Myocyte (in vitro differentiated cells): ENCODE measurements around the gene TMEM203. TPM values are rescaled to one million over a fixed set of nuclear protein-coding genes. Genes with fewer than 3 reads are reported as not detected.

Experiments
- DNase-seq: peaks from one replicate; pipeline ENCODE4 v3.0.0-alpha.2; 2012; ENCODE audit warnings: low read depth
- total RNA-seq: library from RNA; depleted of rRNA; stranded (reverse); fragments of >200 nt; gene quantifications from 2 replicates; pipeline ENCODE4 v1.2.3, GENCODE V29; 2014

The TMEM203 gene
- total RNA-seq, 1 donor from 2014 or later: 48.4 TPM

DNA sequence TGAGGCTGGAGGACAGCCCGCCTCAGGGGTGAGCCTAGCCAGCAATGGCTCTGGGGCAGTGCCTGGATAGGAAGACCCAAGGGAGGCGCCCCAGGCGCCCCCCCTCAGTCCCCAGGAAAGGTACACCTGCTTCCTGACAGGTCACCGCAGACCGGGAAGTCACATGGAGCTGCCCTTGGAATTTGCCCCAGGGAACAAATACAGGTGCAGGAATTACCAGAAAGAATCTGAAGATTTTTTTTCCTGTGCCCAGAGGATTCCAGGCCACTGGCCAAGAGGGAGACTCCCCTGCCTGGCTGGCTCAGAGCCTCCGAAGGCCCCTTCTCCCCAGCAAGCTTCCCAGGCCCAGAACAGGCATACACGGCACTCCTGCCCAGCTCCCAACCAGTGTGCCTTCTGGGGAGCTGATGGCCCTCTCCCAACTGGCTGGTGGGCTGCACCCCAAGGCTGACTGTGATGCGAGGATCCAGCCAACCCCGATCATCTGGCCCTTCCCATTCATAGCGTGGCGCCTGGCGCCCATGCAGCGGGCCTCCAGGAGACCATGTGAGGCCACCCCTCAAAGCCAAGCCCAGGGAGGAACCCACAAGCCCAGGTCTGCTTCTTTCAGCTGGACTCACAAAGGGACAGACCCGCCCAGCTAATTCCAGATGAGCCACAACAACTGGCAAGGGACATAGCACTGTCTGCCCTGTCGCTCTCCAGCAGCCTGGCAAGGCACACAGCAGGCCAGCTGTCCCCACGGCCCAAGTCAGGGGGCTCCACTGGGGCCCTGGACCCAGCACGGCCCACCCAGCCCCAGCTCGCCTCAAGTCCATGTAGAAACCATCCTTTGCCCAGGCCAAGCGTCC, 7.2 kb downstream of the TMEM203 start:
- peak; percentile 23 for DNase-seq

DNA sequence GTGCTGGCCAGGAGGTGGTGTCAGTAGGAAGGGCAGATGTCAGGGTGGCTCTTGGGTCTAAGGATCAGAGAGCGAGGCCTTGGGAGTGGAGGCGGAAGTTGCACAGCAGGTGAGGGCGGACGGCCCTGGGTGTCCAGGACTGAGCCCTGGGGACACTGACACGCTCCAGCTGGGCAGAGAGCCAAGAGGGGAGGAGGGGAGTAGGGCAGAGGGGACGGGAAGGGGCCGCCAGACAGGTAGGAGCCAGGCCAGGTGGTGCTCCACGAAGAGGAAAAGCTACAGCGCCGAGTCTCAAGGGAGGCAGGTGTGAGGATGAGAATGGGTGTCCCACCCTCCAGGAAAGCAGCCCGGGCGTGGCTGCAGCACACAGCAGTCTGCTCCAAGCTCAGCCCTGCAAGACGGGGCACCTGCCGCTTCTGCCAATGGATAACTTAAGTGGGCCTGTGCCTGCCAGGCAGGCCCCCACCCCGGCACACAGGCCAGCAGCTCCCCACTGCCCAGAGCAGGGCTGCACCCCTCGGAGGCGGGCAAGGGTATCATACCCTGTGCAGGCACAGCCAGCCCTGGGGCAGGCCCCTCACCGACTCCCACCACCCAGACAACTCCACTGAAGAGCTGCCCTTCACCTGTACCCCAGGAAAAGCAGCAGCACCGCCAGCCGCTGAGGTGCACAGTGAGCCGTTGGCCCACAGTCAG, 9.8 kb downstream of the TMEM203 start:
- no peak for DNase-seq

DNA sequence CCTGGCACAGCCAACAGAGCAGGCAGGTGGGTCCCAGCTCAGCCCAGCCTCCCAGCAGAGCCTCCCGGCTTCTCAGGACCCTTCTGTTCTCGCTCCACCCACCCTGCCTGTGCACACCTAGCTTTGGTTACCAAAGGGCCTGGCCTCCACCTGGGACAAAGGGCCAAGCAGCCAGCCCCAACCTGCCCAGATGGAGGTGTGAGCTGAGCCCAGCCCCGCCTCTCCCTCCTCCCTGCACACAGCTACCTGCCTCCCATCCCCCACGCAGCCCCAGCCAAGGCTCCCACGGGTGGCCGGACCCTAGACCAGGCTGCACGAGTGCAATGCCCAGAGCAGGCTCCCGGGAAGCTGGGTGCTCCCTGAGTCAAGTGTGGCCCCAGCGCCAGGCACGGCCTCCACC, 10.5 kb downstream of the TMEM203 start:
- no peak for DNase-seq

DNA sequence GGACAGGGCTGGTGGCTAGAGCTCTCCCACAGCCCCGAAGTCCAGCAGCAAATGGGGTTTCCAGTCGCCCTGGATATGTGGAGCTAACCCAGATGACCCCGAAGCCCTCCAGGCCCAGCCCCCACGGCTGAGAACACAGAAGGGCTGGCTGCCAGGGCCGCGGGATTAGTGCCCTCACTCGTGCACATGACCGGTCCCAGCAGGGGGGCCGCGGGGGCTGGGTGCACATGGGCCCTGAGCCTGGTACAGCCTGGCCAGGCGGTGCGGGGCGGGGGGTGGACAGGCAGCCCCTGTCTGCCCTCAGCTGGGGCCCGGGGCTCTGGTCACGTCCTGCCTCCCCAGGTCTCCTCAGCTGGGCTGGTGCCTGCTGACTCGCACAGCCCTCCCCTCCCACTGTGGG, 11.1 kb downstream of the TMEM203 start:
- DNase-seq: peak; percentile 25

DNA sequence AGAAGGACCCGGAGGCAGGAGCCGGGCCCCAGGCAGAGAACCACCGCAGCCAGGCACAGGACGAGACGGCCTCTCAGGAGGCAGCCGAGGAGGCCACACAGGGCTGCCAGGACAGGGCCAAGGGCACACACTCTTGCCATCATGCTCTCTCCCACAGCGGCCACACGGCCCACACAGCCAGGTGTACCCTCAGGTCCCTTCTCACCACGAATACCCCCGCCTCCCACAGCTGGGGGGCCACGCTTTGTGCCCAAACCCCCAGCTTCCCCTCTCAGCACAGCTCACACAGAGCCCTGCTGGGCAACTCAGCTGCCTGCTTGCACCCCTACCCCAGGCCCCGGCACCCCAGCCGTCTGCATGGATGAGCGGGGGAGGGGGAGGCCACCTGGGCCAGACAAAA, 11.7 kb downstream of the TMEM203 start:
- no peak for DNase-seq

DNA sequence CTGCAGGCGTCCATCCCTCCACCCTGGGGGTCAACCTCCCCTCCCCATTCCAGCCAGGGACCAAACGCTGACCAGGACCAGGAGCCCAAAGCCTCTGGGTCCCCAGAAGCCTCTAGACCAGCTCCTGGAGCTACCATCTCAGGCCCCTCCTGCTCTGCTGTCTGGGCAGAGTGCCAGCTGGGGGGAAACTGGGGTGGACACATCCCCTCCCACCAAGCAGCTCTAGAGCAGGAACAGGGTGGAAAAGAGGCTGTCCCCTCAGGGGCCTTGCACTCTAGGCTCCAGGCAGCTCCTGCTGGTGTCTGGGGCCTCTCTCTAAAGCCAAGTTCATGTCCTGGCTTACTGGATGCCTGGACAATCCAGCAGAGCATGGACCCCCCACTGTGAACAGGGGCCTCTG, 12.6 kb downstream of the TMEM203 start:
- no peak for DNase-seq

DNA sequence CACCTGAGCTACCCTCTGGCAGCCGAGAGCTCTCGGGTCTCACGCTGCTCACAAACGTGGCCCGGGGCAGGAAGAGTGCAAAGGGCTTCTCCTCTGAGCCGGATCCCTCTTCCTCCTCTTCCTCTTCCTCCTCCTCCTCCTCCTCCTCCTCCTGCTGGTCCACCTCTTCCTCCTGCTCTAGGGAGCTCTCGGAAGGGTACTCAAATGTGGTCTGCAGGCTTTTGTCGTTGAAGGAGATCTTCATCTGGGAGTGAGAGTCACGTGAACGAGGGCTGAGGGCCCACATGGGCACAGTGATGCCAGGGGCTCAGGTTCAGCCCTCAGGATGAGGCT, 13.0 kb downstream of the TMEM203 start:
- no peak for DNase-seq

DNA sequence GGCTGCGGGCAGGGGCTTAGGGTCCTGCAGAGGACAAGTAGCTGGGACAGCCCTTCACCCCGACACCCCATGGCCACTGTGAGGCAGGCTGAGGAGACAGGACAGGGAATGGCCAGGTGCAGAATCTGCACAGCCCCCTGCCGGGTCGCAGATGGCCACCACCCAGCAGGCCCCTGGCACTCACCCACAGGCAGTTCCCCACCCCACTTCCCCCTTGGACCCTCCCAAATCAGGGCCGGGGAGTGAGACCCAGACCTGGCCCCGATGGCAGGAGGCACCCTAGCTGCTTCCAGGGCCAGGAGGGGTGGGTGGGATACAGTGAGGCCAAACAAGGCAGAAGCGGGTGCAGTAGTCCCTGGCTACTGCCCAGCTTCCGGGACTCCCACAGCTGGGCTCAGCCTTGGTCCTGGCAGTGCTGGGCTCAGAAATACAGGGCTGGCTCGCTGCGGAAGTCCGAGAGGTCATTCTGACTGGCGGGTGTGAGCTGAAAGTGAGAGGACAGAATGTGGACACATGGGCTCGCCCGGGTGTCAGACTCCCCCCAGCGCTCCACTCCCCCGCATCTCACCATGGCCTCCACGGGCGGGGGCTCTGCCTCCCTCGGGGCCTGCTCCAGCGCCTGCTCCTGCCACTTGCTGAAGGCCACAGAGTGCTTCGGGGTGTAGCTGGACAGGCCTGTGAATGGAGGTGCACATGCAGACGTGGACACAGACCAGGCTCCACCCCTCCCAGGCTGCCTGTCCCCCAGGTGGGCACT, 13.6 kb downstream of the TMEM203 start:
- DNase-seq: no peak

DNA sequence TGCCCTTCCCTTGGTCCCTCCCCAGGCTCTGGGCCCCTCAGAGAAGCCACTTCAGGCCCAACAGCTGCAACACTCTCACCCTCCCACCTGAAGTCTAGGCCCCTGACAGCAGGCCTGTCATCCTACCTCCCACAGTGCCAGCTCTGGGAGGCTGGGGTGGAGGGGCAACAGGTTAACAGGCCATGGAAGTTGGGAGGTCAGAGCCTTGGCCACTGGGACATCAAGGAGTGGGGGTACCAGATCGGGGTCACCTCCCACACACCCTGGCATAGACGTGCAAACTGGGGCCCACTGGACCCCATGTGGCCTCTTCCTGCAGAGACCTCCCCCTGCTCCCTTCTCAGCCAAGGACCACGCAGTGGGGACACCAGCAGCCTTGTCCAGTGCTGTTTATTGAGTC, 14.2 kb downstream of the TMEM203 start:
- no peak for DNase-seq

DNA sequence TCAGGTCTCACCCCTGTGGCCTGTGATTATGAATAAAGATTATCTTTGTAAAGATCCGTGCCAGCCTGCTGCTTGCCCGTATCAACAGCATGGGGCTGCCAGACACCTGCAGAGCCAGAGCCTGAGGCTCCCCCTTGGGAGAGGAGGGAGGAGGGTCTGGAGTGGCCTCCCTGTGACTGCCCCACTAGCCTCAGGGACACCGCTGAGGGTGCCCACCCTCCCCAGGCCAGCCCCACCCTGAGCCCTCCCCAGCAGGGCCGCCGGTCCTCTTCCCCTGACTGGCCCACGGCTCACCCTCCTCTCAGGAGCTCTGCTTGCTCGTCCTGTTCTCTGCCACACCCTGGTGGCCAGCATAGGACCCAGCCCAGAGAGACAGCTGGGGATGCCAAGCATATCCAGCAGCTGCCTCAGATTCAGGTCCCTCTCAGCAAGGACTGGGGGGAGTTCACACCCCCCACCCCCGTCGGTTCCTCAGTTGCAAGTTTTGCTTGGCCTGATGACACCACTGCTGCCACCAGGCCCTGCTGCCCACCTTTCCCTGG, 15.1 kb downstream of the TMEM203 start:
- peak; percentile 85 for DNase-seq

DNA sequence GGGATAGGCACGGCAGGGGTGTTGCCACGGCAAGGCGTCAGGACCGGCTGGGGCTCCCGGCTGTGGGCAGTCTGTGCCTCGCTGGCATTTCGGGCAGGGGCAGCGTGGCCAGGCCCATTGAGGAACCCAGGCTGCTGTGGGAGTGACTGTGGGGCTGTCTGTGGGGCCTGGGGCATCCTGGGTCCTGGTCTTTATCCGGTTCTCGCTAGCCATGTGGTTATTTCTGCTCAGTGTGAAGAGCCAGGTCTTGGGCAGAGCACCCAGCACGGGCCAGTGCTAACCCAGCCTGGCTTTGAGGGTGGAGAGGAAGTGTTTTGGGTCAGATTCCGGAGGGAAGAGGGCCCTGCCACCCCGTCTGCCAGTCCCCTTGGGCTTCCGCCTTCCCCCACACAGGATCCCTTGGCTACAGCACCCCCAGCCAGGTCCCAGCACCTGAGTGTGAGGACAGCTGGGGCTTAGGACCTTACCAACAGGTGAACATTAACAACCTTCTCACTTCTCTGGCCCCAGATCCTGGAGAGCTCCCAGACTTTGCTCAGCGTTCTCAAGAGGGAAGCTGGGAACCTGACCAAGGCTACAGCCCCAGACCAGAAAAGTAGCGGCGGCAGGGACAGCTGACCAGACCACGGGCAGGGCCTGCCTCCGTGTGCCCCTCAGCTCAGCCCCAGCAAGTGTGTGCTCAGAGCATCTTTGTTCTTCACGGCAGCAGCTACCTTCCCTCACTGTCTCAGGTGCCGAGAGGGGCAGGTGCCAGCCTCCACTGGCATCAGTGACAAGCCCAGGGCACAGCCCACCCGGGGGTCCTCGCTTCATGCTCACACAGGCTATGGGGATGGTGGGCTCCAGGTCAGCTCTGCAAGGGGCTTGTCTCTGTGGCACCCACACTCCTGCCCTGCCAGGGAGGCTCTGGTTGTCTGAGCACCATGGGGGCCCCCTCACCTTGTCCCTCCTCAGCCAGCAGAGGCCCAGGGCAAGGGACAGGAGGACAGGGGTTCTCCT, 15.9 kb downstream of the TMEM203 start:
- DNase-seq: peak; percentile 78

DNA sequence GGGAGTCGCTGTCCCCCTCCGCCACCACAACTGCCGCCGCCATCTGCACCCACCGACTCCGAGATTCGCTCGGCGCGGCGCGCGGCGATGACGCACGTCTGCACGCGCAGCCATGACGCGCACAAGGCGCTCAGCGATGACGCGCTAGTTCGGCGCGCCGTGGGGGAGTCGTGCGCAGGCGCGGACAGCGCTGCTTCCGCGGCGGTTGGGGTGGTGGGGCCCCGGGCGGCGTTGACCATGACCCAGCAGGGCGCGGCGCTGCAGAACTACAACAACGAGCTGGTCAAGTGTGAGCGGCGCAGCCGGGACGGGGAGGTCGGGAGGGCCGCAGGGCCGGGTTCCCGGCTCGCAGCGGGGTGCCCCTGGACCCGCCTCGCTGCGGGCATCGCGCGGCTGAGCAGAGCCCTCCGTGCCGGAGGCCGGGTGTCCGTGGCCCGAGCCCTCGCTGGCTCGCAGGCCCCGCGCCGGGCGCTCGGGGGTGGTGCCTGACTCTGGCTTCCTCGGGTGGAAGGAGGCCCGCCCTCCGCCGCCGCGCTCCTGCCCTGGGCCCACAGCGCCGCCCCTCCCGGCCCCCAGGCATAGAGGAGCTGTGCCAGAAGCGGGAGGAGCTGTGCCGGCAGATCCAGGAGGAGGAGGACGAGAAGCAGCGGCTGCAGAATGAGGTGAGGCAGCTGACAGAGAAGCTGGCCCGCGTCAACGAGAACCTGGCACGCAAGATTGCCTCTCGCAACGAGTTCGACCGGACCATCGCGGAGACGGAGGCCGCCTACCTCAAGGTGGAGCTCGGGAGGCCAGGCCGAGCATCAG, 16.8 kb downstream of the TMEM203 start, which contains the start of the genes ANAPC2 and SSNA1:
Gene ANAPC2 (minus strand): TSS at position 71 of the 807 bp plus-strand sequence. CDS start 28 bp downstream, at position 43.
Gene SSNA1 (plus strand): TSS at position 187 of the 807 bp plus-strand sequence. CDS start 51 bp downstream, at position 238.
- DNase-seq: peak; percentile 94

DNA sequence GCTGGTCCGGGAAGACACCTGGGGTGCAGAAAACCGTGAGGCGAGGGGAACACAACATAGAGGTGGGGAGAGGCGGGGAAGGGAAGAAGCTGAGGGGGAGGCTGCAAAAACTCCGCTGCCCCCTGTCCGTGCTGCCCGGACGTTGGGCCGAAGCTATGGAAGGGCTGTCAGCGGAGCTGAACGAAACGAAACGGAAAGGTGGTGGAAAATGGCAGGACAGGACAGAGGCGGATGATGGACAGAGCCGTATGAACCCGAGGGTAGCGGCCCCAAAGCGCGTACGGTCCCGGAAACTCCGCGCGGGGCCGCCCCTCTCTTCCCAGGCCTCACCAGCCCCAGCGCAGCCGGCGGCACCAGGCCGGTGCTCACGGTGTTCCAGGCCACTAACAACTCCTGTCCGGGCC, 17.4 kb downstream of the TMEM203 start:
- no peak for DNase-seq

DNA sequence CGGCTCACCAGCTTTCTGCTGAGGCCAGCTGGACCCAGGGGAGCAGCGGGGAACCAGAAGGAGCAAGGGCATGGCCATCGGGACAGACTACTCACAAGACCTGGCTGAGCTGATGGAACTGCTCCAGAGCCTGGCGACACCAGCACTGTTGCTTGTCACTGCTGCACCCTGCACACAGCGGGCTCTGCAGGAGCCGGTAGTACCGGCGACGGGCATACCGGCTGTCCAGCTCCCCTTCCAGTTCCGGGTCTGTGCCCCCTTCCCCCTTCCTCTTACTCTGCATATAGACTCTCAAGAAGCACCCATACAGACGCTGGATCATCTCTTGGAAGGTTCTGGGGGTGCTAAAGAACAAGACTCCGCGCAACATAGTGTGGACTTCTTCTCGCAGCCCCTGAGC, 18.1 kb downstream of the TMEM203 start:
- no peak for DNase-seq

DNA sequence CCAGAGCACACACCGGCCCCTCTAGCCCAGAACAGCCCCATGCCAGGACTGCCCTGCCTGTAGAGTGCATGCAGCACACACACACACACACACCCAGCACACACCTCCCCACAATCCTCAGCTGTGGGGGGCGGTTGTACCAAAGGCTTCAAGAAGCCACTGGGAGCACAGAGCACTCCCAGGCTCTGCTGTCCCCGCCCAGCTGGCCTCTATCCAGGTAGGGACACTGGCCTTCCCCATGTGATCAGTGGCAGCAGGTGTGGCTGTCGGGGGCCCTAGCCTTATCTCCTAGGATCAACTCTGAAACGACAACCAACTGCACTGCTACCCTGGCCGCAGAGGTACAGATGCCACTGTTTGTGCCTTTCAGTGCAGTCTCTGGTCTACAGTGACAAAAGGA, 19.1 kb downstream of the TMEM203 start:
- DNase-seq: peak; percentile 32

DNA sequence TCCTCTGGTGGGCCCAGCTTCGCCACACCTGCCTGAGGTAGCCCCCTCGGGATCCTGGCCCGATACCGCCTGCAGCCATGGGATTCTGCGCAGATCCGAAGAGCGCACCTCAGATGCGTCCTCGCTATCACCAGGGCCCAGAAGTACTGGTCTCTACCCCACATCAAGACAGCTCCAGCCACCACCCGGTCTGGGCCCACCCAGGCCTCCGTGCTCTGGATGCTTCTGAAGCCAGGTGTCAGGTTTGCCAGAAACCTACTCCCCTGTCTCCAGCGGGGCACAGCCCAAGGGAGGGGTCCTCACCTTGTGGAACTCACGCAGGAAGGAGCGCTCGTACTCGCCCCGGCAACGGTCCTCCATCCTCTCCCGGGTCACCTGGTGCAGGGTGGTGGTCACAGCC, 19.5 kb downstream of the TMEM203 start:
- no peak for DNase-seq

DNA sequence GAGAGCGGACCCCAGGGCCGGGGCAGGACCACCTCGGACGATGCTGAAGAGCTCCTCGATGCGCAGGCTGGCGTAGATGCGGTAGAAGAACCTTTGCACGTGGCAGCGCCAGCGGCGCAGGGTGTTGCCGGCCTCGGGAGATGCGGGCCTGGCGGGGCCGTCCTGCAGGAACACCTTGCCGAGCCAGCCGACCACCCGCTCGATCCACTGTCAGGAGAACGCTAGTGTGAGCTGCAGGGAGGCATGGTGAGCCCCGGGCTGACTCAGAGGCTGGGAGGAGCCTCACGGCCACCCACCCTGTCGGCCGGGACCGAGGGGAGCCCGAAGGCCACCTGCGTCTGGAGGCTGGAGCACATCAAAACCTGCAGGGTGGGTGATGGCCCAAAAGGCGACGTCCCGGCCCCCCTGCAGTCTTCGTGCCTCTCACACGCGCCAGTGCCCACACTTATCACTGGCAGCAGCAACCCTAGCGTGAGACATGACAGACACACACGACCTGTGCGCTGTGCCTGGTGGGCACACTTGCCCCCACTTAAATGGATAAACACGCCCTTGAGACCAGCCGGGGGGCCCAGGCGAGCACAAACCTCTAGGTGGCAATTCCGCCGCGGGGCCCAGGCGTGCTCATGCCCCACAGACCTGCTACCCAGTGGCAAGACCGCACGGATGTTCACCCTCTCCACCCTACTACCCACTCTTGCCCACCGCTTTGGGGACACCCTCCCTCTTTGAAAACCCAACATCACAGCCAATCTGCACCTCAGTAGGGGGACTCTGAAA, 20.4 kb downstream of the TMEM203 start:
- DNase-seq: no peak

DNA sequence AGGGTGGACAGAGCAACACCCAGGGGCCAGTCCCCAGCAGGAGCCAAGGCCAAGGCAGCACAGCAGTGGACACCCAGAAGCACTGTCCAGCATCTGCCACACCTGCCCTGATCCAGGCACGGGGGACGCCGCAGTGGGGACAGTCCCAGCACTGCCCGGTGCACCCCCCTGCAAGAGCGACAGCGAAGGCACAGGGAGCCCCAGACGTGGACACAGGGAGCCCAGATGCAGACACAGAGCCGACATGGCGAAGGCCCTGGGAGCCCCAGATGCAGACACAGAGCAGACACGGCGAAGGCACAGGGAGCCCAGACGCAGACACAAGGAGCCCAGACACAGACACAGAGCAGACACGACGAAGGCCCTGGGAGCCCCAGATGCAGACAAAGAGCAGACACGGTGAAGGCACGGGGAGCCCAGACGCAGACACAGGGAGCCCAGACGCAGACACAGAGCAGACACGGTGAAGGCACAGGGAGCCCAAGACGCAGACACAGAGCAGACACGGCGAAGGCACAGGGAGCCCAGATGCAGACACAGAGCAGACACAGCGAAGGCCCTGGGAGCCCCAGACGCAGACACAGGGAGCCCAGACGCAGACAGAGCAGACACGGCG, 21.4 kb downstream of the TMEM203 start:
- no peak for DNase-seq
